Effector CD4-positive, alpha-beta T cell (primary cell): ENCODE measurements around the gene GMFB.

Experiments
- DNase-seq: peaks from one replicate; pipeline ENCODE4 v3.0.0-alpha.2; 2020

GMFB gene

DNA sequence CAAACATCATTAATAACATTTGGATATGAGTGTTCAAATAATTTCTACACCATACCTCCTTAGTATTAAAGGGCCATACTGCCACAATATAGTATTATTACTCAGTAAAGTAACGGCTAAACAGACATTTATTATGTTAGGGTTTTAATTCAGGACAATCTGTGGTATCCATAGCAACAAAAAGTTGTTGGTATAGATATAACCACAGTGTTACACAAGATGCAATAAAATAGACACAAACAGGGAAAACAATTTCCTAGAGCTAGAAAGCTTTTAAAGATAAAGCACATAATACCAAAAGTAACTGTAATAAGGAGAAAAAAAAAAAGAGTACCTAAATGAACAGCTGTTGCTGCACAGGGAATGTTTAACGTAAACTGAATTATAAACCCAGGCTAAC, 63.7 kb downstream of the GMFB start:
- no peak for DNase-seq
